Type B pancreatic cell (in vitro differentiated cells): ENCODE measurements around the gene SGSH. TPM values are rescaled to one million over a fixed set of nuclear protein-coding genes. Genes with fewer than 3 reads are reported as not detected.

Experiments
- DNase-seq: peaks from one replicate; pipeline ENCODE4 v3.0.0; 2021; ENCODE audit warnings: mixed read lengths; ENCODE audit not compliant: unreplicated experiment; ENCODE audit errors: extremely low spot score
- H3K27ac Mint-ChIP-seq: 2 replicates; pipeline ENCODE4 v1.8.0; 2021; ENCODE audit warnings: mild to moderate bottlenecking, mixed read lengths
- H3K27me3 Mint-ChIP-seq: 2 replicates; pipeline ENCODE4 v1.8.0; 2021; ENCODE audit warnings: mixed read lengths
- H3K36me3 Mint-ChIP-seq: 2 replicates; pipeline ENCODE4 v1.8.0; 2021; ENCODE audit warnings: mixed read lengths
- H3K4me1 Mint-ChIP-seq: one replicate; pipeline ENCODE4 v1.8.0; 2021; ENCODE audit warnings: mixed read lengths; ENCODE audit not compliant: unreplicated experiment
- H3K4me3 Mint-ChIP-seq: 2 replicates; pipeline ENCODE4 v1.8.0; 2021; ENCODE audit warnings: mild to moderate bottlenecking, mixed read lengths
- H3K9me3 Mint-ChIP-seq: 2 replicates; pipeline ENCODE4 v1.8.0; 2021; ENCODE audit warnings: mixed read lengths
- total RNA-seq: library from RNA; stranded (reverse); gene quantifications from 2 replicates; pipeline ENCODE4 v1.2.1, GENCODE V29; 2021; ENCODE audit warnings: low replicate concordance
- TF ChIP-seq, protein P1 (sequence below): fragments of 200-600 bp; sonication (generic); conservative IDR thresholded peaks from 2 replicates; pipeline ENCODE4 v1.5.0; 2021; ENCODE audit warnings: antibody characterized with exemption, mild to moderate bottlenecking

The SGSH gene
- total RNA-seq, 1 donor from 2014 or later: 40.5 TPM

DNA sequence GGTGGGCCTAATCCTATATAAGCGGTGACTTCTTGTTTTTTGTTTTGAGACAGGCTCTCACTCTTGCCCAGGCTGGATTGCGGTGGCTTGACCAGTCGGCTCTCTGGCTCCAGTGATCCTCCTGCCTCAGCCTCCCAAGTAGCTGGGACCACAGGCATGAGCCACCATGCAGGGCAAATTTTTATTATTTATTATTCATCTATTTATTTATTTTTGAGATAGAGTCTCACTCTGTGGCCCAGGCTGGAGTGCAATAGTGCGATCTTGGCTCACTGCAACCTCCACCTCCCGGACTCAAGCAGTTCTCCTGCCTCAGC is 35.9 kb upstream of the SGSH start:
- TF ChIP-seq, protein P1, sequence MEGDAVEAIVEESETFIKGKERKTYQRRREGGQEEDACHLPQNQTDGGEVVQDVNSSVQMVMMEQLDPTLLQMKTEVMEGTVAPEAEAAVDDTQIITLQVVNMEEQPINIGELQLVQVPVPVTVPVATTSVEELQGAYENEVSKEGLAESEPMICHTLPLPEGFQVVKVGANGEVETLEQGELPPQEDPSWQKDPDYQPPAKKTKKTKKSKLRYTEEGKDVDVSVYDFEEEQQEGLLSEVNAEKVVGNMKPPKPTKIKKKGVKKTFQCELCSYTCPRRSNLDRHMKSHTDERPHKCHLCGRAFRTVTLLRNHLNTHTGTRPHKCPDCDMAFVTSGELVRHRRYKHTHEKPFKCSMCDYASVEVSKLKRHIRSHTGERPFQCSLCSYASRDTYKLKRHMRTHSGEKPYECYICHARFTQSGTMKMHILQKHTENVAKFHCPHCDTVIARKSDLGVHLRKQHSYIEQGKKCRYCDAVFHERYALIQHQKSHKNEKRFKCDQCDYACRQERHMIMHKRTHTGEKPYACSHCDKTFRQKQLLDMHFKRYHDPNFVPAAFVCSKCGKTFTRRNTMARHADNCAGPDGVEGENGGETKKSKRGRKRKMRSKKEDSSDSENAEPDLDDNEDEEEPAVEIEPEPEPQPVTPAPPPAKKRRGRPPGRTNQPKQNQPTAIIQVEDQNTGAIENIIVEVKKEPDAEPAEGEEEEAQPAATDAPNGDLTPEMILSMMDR: no peak
- no peaks in the 10 kb centered on the region for H3K27me3 Mint-ChIP-seq
- no peak overlapping the region for H3K4me3 Mint-ChIP-seq
- no peaks in the 10 kb centered on the region for H3K9me3 Mint-ChIP-seq
- no peak overlapping the region for H3K27ac Mint-ChIP-seq
- no peaks in the 10 kb centered on the region for H3K36me3 Mint-ChIP-seq
- no peak for DNase-seq
- no peaks in the 10 kb centered on the region for H3K4me1 Mint-ChIP-seq

DNA sequence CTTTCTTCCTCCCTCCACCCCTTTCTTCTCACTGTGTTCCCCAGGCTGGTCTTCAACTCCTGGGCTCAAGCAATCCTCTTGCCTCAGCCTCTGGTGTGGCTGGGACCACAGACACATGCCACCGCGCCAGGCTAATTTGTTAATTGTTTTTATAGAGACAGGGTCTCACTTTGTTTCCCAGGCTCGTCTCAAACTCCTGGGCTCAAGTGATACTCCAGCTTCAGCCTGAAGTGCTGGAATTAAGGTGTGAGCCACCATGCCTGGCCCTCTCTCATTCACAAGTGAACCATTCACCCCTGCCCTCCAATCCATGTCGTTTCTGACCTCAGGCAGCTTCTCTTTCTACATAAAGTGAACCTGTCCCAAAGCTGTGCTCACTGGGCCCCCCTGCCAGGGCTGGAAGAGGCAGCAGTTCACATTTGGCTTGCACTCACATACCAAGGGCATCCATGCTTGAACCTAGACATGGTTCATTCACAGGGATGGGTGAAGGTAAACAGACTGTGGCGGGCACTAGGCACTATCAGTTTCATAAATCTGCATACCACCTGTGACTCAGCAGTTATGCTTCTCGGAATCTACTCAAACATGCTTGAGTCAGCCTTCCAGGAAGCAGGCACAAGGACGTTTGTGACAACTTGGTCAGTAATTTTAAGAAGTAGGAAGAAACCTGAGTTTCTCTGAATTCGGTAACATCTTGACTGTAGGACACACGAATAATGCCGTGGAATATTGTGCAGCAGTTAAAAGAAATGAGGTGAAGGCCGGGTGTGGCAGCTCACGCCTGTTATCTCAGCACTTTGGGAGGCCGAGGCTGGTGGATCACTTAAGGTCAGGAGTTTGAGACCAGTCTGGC is 34.5 kb upstream of the SGSH start:
- Mint-ChIP-seq H3K9me3 (no peaks in the 10 kb centered on the region), H3K4me3 (peak overlapping the region; percentile 51), H3K27ac (peak overlapping the region; percentile 87), H3K36me3 (no peaks in the 10 kb centered on the region), H3K27me3 (no peaks in the 10 kb centered on the region), H3K4me1 (no peaks in the 10 kb centered on the region)
- no peak for DNase-seq
- TF ChIP-seq, protein P1: no peak

DNA sequence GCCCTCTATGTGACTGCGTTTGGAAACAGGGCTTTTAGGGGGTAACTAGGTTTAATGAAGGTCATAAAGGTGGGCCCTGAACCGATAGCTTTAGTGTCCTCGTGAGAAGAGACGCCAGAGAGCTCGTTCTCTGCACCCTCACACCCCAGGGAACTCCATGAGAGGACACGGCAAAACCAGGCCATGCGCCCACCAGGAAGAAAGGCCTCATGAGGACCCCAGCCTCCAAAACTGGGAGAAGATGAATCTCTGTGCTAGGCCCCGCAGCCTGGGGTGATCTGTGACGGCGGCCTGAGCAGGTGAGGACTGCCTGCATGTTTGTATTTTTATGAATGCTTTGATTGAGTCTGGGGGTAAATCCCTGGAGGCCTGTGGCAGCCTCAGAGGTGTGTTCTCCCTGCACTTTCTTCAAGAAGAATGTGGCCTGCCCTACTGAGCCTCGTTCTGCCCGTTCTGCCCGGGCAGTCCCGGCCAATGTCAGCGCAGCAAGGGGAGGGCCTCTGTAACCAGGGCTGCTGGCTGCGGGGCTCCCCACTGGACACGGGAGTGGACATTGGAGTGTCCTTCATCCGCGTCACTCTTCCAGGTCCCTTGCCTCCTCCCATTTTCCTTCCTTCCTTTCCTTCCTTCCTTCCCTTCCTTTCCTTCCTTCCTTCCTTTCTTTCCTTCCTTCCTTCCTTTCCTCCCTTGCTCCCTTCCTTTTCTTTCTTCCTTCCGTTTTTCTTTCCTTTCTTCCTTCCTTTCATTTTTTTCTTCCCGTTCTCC is 33.7 kb upstream of the SGSH start:
- H3K9me3 Mint-ChIP-seq: no peaks in the 10 kb centered on the region
- H3K27me3 Mint-ChIP-seq: no peaks in the 10 kb centered on the region
- no peak for DNase-seq
- peak overlapping the region; percentile 87 for H3K27ac Mint-ChIP-seq
- H3K4me1 Mint-ChIP-seq: no peaks in the 10 kb centered on the region
- H3K36me3 Mint-ChIP-seq: no peaks in the 10 kb centered on the region
- no peak overlapping the region for H3K4me3 Mint-ChIP-seq
- TF ChIP-seq, protein P1: no peak

DNA sequence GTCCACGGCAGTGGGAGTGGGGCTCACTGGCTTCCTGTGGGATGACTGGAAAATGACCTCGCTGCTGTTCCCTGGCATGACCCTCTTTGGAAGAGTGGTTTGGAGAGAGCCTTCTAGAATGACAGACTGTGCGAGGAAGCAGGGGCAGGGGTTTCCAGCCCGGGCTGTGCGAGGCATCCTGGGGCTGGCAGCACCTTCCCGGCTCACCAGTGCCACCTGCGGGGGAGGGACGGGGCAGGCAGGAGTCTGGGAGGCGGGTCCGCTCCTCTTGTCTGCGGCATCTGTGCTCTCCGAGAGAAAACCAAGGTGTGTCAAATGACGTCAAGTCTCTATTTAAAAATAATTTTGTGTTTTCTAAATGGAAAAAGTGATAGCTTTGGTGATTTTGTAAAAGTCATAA is 32.7 kb upstream of the SGSH start:
- H3K9me3 Mint-ChIP-seq: no peaks in the 10 kb centered on the region
- TF ChIP-seq, protein P1: peak; percentile 59
- H3K27ac Mint-ChIP-seq: no peak overlapping the region
- H3K27me3 Mint-ChIP-seq: no peaks in the 10 kb centered on the region
- no peak overlapping the region for H3K4me3 Mint-ChIP-seq
- DNase-seq: no peak
- H3K36me3 Mint-ChIP-seq: no peaks in the 10 kb centered on the region
- H3K4me1 Mint-ChIP-seq: no peaks in the 10 kb centered on the region

DNA sequence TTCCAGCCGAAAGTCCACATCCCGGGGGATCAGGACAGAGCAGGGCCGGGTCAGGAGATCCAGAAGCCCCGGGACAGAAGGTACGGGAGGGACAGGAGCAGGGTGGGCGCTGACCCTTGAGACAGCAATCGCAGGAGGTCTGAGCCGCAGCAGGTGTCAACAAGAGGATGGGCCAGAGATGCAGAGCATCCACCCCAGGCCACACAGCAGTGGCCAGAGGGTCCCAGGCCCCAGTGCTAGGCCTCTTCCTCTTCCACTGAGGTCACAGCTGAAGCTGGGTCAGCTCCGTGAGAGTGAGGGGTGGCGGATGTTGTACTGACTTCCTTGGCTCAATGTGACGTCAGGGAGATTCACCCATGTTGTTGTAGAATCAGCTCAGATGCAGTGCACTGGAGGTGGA is 31.8 kb upstream of the SGSH start:
- no peaks in the 10 kb centered on the region for H3K36me3 Mint-ChIP-seq
- no peaks in the 10 kb centered on the region for H3K27me3 Mint-ChIP-seq
- DNase-seq: no peak
- TF ChIP-seq, protein P1: no peak
- H3K4me3 Mint-ChIP-seq: no peak overlapping the region
- no peaks in the 10 kb centered on the region for H3K9me3 Mint-ChIP-seq
- no peaks in the 10 kb centered on the region for H3K4me1 Mint-ChIP-seq
- H3K27ac Mint-ChIP-seq: peak overlapping the region; percentile 50
